NCI-H2081 (cell line): ENCODE results near the gene DYNLT1.

ENCODE experiments used
- DNase-seq, 2 experiments: peaks; one replicate each; lab custom pipeline; 2025; lab: John Stamatoyannopoulos, UW

Gene DYNLT1

GRCh38 chr6:158597565-158597964 is 47.0 kb downstream of the DYNLT1 start:
- DNase-seq = no peak

GRCh38 chr6:158596861-158597260 is 47.7 kb downstream of the DYNLT1 start:
- no peak for DNase-seq

- DNase-seq = no peak
Observed at GRCh38 chr6:158595223-158595622, 49.3 kb downstream of the DYNLT1 start.

- DNase-seq = no peak
Observed at GRCh38 chr6:158593670-158594069, 50.9 kb downstream of the DYNLT1 start.

GRCh38 chr6:158591810-158592209 is 52.7 kb downstream of the DYNLT1 start:
- no peak for DNase-seq

- DNase-seq = no peak
Observed at GRCh38 chr6:158591134-158591809, 53.3 kb downstream of the DYNLT1 start.

- no peak for DNase-seq
Observed at GRCh38 chr6:158589366-158589765, 55.2 kb downstream of the DYNLT1 start.

GRCh38 chr6:158586652-158587051 is 57.9 kb downstream of the DYNLT1 start:
- no peak for DNase-seq
